Fibroblast of villous mesenchyme (primary cell): ENCODE measurements around the gene IGHMBP2. TPM values are rescaled to one million over a fixed set of nuclear protein-coding genes. Genes with fewer than 3 reads are reported as not detected.

Experiments used
- DNase-seq: peaks from one replicate; pipeline ENCODE4 v3.0.0-alpha.2; 2010; ENCODE audit warnings: low read depth
- H3K4me3 ChIP-seq: 2 replicates; pipeline ENCODE4 v1.5.1; 2011; ENCODE audit warnings: low read depth, mild to moderate bottlenecking, low read length
- total RNA-seq: library from RNA; depleted of rRNA; stranded (reverse); fragments of >200 nt; gene quantifications from 2 replicates; pipeline ENCODE4 v1.2.3, GENCODE V29; 2012
- TF ChIP-seq, protein P1 (sequence below): IDR thresholded peaks from 2 replicates; pipeline ENCODE4 v1.5.1; 2012; ENCODE audit warnings: low read depth, mild to moderate bottlenecking, low read length; ENCODE audit not compliant: insufficient read depth

Gene IGHMBP2
- total RNA-seq, 1 donor, result 9.9 TPM

DNA sequence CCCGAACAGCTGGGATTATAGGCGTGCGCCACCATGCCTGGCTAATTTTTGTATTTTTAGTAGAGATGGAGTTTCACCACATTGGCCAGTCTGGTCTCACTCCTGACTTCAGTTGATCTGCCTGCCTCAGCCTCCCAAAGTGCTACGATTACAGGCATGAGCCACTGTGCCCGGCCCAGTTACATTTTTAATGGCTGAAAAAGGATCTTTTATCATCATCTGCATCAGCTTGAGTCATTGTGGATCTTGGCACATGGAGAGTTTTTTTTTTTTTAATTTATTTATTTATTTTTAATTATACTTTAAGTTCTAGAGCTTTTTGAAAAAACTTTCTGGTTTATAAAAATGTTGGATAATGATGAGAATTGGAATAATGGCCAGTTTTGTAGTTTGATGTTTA is 8.6 kb downstream of the IGHMBP2 start:
- TF ChIP-seq, protein P1, sequence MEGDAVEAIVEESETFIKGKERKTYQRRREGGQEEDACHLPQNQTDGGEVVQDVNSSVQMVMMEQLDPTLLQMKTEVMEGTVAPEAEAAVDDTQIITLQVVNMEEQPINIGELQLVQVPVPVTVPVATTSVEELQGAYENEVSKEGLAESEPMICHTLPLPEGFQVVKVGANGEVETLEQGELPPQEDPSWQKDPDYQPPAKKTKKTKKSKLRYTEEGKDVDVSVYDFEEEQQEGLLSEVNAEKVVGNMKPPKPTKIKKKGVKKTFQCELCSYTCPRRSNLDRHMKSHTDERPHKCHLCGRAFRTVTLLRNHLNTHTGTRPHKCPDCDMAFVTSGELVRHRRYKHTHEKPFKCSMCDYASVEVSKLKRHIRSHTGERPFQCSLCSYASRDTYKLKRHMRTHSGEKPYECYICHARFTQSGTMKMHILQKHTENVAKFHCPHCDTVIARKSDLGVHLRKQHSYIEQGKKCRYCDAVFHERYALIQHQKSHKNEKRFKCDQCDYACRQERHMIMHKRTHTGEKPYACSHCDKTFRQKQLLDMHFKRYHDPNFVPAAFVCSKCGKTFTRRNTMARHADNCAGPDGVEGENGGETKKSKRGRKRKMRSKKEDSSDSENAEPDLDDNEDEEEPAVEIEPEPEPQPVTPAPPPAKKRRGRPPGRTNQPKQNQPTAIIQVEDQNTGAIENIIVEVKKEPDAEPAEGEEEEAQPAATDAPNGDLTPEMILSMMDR, result no peak
- no peak for DNase-seq
- no peak overlapping the region for H3K4me3 ChIP-seq

DNA sequence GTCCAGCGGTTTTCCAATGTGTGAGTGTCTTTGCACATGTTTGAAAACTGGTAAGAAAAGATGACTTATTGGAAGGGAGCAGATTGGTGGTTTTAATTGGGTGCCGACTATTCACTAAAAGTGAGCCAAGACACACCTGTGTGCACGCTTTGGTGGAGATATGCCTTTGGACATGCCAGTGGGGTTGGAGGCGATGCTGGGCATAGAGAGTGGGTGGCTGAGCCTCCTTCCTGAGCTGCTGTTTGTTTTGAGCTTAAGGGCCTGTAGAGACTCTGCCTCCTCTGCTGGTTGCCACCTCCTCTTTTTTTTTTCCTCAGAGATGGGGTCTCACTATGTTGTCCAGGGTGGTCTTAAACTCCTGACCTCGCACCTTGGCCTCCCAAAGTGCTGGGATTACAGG is 9.5 kb downstream of the IGHMBP2 start:
- no peak for DNase-seq
- TF ChIP-seq, protein P1, result no peak
- no peak overlapping the region for H3K4me3 ChIP-seq

DNA sequence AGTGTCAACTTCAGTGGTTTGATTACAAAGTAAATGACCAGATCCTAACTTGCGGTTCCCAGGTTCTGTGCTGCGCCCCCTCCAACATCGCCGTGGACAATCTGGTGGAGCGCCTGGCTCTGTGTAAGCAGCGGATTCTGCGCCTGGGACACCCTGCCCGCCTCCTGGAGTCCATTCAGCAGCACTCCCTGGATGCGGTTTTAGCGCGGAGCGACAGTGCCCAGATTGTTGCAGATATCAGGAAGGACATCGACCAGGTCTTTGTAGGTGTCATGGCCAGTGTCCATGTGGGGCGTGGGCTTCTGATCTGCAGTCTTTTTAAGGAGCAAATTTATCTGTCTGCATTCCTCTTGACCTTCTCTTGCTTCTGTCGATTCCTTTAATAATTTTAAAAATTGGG is 11.1 kb downstream of the IGHMBP2 start:
- H3K4me3 ChIP-seq, result no peak overlapping the region
- TF ChIP-seq, protein P1, result no peak
- no peak for DNase-seq

DNA sequence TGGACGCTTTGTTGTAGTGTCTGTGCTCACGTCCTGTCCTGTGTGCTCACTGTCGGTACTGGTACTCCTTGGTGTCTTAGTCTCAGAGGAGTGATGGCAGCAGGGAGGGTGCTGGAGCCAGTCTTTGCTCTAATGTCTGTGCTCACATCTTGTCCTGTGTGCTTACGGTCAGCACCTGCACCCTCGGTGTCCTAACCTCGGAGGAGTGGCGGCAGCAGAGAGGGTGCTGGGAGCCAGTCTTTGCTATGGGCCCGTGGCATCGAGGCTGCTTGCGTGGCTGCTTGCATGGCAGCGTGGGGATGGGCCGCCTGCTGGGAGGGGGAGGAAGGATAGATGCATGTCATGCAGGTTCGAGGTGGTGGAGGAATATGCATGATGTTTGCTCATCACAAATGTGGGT is 12.7 kb downstream of the IGHMBP2 start:
- DNase-seq, result no peak
- H3K4me3 ChIP-seq, result no peak overlapping the region
- TF ChIP-seq, protein P1, result no peak

DNA sequence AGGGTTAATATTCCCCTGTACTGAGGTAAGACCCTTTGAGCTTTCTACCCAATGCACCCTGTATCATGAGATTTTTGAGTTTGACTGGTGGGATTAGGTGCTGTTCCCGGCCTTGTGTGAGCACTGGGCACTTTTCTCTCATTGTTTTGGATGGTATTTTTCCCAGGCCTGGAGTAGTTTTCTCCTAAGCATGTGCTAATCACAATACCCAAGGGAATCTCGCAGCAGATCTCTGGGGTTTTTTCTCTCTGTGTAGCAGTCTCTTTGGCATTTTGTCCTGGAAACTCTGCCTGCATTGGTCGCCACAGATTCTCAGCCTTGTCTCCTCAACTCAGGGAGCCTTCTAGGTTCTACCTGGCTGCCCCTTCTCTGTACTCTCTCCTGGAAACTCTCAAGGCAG is 19.9 kb downstream of the IGHMBP2 start:
- TF ChIP-seq, protein P1, result no peak
- no peak overlapping the region for H3K4me3 ChIP-seq
- DNase-seq, result no peak

DNA sequence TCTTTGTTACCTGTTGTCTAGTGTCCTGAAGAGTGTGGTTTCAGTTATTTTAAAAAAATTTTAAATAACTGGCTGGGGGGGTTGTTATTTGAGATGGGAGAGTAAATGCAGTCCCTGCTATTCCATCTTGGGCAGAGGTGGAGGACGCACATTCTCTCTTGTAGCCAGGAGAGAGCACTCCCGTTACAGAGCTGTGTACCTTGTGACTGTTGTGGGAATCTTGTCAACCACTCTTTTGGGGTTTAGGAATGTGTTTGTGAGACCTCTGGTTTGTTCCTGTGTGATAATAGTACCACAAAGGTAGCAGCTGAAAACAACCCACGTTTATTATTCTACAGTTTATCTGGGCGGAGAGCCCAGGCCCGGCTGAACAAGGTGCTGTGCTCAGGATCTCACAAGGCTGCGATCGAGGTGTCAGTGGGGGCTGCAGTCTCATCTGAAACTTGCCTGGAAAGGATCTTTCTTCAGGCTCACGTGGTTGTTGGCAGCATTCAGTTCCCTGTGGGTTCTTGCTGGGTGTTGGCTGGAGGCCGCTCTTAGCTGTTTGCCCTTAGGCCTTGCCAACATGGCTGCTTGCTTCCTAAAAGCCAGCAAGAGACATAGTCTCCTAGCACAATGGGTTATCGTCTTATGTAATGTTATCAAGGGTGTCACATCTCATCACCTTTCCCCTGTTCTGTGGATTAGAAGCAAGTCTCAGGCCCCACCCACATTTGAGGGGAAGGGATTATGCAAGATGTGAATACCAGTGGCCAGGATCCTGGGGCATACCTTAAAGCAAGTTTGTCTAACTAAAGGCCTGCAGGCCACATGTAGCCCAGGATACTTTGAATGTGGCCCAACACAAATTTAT is 20.6 kb downstream of the IGHMBP2 start:
- no peak overlapping the region for H3K4me3 ChIP-seq
- DNase-seq, result peak; percentile 20
- TF ChIP-seq, protein P1, result no peak
